OCI-LY1 (cell line): ENCODE measurements around the gene FAM156B.

Source experiments
- EZH2 ChIP-seq: fragments of 200-600 bp; sonication (generic), shearing (Covaris generic); IDR thresholded peaks from 2 replicates; pipeline ENCODE4 v1.8.0; 2017; ENCODE audit warnings: borderline replicate concordance, mixed run types, mild to moderate bottlenecking, antibody characterized with exemption, low read length, moderate library complexity, mixed read lengths
- TF ChIP-seq, protein P1 (sequence below): fragments of 200-600 bp; sonication (generic), shearing (Covaris generic); IDR thresholded peaks from 2 replicates; pipeline ENCODE4 v1.5.1; 2017; ENCODE audit warnings: mild to moderate bottlenecking, antibody characterized with exemption, low read length, moderate library complexity, mixed read lengths

DNA sequence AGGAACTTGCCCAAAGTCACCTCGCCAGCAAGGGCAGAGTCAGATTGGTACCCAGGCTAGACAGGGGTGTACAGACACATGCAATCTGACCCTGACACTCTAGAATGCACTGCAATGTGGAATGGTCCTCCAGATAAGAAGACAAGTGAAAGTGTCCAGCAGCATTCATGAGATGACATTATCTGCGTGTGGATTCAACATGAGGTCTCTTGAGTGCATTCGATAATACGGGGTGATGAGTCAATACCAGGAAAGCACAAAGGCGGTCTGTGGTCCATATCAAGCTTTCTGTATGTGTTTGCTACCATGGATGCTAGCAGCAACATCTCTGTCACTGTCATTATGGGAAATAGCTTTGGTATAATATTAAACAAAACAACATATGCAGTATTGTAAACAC is 22.5 kb upstream of the FAM156B start:
- TF ChIP-seq, protein P1, sequence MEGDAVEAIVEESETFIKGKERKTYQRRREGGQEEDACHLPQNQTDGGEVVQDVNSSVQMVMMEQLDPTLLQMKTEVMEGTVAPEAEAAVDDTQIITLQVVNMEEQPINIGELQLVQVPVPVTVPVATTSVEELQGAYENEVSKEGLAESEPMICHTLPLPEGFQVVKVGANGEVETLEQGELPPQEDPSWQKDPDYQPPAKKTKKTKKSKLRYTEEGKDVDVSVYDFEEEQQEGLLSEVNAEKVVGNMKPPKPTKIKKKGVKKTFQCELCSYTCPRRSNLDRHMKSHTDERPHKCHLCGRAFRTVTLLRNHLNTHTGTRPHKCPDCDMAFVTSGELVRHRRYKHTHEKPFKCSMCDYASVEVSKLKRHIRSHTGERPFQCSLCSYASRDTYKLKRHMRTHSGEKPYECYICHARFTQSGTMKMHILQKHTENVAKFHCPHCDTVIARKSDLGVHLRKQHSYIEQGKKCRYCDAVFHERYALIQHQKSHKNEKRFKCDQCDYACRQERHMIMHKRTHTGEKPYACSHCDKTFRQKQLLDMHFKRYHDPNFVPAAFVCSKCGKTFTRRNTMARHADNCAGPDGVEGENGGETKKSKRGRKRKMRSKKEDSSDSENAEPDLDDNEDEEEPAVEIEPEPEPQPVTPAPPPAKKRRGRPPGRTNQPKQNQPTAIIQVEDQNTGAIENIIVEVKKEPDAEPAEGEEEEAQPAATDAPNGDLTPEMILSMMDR, result no peak
- TF ChIP-seq EZH2, result no peak
